GM18520 (cell line): ENCODE data around the gene DKKL1.
"Not testable (repeated sequence)": the region's sequence is repeated elsewhere in the genome, so short reads cannot be mapped to it uniquely, and the experiment has no call there.

Experiments used
- ATAC-seq: cut with Tn5 transposase; IDR thresholded peaks from one replicate; pipeline ENCODE4 v1.9.1; 2021; ENCODE audit not compliant: unreplicated experiment

DKKL1 gene

GRCh38 chr19:49363268-49364082 lies at the start of gene DKKL1:
TSS of gene DKKL1 (plus strand) at chr19:49363877. CDS start at chr19:49363999, 122 bp downstream.
- ATAC-seq = no peak

GRCh38 chr19:49315111-49315510 lies 48.6 kb upstream of the DKKL1 start:
- ATAC-seq = no peak

GRCh38 chr19:49316284-49316683 lies 47.4 kb upstream of the DKKL1 start:
- no peak for ATAC-seq

- ATAC-seq = no peak
Measured at GRCh38 chr19:49318296-49318695, 45.4 kb upstream of the DKKL1 start.

- no peak for ATAC-seq
Measured at GRCh38 chr19:49324801-49325576, 38.7 kb upstream of the DKKL1 start, which contains the start of gene SLC6A16. TSS of gene SLC6A16 (minus strand) at chr19:49325191. CDS start at chr19:49311347, 13,844 bp downstream.

- not testable (repeated sequence) for ATAC-seq
Measured at GRCh38 chr19:49325756-49326155, 37.9 kb upstream of the DKKL1 start.

GRCh38 chr19:49326165-49326704 lies 37.4 kb upstream of the DKKL1 start:
- no peak for ATAC-seq

GRCh38 chr19:49327878-49328544 lies 35.7 kb upstream of the DKKL1 start:
- no peak for ATAC-seq

- no peak for ATAC-seq
Measured at GRCh38 chr19:49328741-49329140, 34.9 kb upstream of the DKKL1 start.

- not testable (repeated sequence) for ATAC-seq
Measured at GRCh38 chr19:49331187-49331586, 32.5 kb upstream of the DKKL1 start.

GRCh38 chr19:49331616-49332055 lies 32.0 kb upstream of the DKKL1 start:
- peak; percentile 32 for ATAC-seq

GRCh38 chr19:49332691-49333417 lies 30.8 kb upstream of the DKKL1 start:
- ATAC-seq = not testable (repeated sequence)

- ATAC-seq = no peak
Measured at GRCh38 chr19:49333418-49333805, 30.3 kb upstream of the DKKL1 start.

- peak; percentile 45 for ATAC-seq
Measured at GRCh38 chr19:49333811-49334288, 29.8 kb upstream of the DKKL1 start.

- no peak for ATAC-seq
Measured at GRCh38 chr19:49335071-49335783, 28.4 kb upstream of the DKKL1 start, which contains the start of gene CD37. TSS of gene CD37 (plus strand) at chr19:49335406. CDS start at chr19:49335541, 135 bp downstream.

GRCh38 chr19:49335784-49336481 lies 27.7 kb upstream of the DKKL1 start:
- no peak for ATAC-seq

- no peak for ATAC-seq
Measured at GRCh38 chr19:49336482-49337266, 27.0 kb upstream of the DKKL1 start.
